NCI-H1092 (cell line): Measurements from ENCODE around the gene RASD1.
"Not testable (repeated sequence)": the region's sequence is repeated elsewhere in the genome, so short reads cannot be mapped to it uniquely, and the experiment has no call there.

Source experiments
- DNase-seq: peaks from one replicate; lab custom pipeline; 2025; lab: John Stamatoyannopoulos, UW

Gene RASD1

DNA sequence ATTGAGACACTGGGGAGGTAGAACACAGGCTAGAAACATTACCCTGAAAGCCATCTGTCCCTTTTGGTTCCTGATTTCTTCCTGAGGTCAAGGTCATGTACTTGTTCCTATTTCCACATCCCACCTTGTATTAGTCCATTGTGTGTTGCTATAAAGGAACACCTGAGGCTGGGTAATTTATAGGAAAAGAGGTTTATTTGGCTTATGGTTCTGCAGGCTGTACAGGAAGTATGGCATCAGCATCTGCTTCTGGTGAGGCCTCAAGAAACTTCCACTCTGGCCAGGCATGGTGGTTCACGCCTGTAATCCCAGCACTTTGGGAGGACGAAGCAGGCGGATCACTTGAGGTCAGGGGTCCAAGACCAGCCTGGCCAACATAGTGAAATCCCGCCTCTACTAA is 26.8 kb downstream of the RASD1 start:
- DNase-seq: no peak

DNA sequence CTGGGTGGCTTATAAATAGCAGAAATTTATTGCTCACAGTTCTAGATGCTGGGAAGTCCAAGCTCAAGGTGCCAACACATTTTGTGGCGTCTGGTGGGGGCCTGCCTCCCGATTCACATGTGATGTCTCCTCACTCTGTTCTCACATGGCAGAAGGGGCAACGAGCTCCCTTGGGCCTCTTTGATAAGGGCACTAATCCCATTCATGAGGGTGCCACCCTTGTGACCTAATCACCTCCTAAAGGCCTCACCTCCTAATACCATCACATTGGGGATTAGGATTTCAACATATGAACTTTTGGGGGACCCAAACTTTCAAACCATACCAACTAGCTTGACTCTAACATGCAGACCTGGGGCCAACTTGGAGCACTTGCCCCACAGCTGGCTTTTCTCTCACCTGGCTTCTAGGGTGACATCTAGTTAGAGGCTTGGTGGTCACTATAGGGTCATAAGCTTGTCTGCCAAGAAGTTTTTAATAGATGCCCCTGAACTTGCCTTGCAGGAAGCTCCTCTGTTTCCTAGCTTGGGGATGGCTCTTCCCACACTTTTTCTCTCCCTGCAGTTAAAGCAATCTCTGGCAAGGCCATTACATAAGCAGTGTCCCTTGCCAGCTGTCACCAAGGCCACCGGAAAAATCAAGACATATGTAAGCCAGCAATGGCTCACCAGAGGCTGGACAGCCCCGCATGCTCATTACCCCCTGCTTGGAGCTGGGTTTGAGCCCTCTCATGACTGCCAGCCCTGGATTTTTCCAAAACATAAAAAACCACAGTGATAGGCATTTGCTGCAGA is 27.8 kb downstream of the RASD1 start:
- DNase-seq: no peak

DNA sequence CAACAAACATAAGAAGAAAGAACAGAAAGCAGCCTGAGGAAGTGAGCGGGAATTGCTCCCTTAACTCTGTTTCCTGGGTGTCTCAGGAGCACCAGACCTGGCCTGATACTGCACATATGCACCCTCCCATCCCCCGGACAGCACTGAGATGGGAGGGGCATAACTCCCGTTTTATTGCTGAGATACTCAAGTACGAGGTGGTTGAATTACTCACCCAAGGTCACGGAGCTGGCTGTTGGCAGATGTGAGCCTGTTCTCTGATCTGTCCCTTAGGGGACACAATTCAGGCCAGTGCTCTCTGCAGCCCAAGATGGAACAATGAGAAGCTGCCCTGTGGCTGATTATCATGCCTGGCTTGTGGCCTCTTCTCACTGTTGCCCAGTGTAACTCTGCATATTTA is 28.5 kb downstream of the RASD1 start:
- no peak for DNase-seq

DNA sequence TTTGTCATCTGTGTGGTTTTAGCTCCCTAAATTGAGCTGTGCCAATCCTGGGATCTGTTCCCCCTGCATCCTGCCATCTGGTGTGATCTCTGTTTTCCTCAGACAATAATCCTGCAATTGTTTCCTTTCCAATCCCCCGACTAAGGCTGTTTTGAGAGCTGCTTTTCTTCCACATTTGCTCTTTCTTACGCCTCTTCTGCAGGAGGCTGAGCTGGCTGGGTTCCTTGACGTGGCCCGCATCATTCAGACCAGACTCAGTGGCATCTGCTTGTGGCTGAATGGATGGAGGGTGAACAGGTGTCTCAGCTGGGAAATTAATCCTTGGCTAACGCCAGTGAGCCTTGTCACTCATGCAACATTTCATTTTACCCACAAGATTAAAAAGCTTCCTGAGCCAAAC is 29.2 kb downstream of the RASD1 start:
- DNase-seq: no peak

DNA sequence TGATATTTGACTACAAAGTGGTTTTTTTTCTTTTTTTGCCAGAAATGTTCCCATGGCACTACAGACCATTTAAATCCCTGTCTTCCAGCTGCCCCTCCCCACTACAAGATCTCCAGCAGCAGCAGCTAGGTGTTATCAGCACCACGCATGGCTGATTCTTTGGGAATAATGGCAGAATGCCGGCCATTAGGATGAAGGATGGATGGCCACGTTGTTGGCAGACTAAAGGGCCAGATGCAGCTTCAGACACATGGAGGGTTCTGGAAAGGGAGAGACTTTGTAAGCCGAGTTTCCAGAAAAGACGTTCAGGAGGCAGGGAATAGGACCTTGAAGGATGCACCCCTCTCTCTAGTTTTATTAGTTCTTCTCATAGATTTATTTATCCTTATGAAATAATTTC is 29.7 kb downstream of the RASD1 start:
- DNase-seq: no peak

DNA sequence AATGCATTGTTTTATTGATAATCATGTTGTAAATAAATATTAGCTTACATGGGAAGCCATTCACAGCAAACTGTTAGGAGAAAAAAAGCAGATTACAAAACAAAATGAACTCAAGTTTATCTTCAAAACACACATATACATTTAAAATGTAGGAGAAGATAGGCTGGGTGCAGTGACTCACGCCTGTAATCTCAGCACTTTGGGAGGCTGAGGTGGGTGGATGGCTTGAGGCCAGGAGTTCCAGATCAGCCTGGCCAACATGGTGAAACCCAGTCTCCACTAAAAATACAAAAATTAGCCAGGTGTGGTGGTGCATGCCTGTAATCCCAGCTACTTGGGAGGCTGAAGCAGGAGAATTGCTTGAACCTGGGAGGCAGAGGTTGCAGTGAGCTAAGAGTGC is 30.3 kb downstream of the RASD1 start:
- DNase-seq: not testable (repeated sequence)

DNA sequence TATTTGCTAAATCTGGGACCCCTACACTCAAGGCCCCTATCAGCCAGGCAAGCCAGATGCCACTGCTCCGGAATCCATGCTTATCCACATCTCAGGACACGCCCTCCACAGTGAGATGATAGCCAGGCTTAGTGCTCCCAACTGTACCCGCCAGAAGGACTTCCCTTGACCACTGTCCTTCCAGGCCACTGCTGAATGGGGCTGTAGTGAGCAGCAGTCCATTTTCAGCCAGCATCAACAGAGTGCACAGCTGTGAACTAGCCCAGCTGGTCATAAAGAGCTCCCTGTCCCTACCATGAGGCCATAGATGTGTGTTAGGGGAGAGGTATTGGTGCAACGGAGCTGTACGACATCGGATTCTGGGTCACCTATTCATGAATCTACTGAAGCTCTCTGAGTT is 32.4 kb downstream of the RASD1 start:
- no peak for DNase-seq

DNA sequence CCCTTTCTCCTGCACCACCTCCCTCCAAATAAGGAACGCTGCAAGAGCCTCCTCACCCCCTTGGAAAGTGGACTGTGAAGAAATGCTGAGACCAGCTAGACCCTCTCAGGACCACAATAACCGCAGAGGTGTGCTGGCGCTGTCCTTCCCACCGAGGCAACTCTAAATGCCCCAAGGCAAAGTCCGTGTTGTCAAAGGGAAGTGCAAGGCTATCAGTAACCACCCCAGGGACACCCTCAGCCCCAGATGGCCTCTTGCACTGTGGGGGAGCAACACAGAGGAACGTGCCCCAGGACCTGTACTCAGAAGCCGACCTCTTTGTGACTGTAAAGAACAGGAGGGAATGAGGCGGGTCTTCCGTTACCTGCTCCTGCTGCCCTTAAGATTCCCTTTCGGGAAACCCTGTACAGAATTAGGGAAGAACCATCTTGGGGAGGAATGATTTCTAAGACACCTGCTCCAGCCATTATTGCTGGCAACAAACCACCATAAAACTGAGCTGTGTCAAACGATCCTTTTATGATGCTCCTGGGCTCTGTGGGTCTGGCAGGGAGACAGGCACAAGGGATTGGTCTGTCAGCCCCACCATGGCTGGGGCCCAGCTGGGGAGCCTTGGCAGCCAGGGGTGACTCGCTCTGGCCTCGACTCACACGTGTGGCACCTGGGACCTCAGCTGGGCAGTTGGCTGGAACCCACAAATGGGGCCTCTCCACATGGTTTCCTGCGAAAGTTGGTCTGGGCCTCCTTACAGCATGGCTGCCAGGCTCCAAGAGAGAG is 34.0 kb downstream of the RASD1 start:
- no peak for DNase-seq

DNA sequence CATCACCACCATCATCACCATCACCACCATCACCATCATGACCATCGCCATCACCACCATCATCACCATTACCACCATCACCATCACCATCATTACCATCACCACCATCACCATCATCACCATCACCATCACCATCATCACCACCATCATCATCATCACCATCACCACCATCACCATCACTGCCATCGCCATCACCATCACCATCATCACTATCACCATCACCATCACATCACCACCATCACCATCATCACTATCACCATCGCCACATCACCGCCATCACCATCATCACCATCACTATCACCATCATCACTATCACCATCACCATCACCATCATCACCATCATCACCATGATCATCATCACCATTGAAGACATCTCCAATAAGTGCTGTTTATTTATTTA is 36.2 kb downstream of the RASD1 start:
- DNase-seq: no peak

DNA sequence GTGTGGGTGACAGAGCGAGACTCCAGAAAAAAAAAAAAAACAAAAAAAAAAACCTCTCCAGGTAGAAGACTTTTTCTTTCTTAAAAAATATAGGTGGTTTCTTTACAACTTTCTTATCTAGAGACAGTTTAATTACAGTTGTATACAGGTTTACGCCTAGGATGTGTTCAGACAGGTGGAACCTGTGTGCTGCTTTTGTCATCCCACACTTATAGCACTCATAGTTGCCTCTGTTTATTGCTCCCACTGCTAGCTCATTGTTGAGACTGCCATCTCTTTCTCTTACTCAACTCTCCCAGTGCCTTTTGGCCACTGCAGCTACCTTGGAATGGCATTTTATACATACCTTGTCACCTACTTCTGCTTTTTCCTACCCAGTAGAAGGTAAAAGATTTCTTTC is 38.5 kb downstream of the RASD1 start:
- DNase-seq: no peak

DNA sequence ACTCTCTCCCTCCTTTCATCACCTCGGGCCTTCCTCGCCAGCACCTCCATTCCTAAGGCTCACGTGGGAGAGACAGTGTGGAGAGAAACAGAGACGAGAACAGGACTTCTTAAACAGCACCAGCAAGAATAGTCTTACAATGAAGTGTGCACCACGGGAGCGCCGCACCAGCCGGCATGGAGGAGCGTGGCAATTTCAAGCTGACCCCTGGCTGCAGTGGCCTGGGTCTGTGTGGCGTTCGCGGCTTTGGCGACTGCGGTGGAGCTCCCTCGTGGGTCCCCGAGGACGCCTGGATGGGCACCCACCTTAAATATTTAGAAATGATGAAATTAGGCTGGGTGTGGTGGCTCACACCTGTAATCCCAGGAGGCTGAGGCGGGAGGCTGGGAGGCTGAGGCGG is 39.9 kb downstream of the RASD1 start:
- no peak for DNase-seq

DNA sequence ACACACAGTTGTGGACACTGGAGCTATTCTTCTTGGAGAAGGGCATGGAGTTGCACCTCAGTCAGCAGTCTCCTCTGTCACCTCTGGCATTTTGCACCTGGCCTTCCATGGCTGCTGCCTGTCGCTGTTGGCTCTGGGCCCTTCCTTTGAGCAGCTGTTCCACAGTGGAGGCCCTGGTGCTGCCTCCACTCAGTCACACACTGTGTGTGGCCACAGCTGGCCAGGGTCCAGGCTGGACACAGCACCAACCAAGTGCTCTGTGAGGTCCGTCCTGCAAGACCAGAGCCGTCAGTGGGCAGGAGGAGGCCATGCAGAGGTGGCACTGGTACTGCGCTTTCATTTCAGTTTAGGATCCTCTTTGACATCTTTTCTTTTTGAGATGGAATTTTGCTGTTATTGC is 41.0 kb downstream of the RASD1 start:
- DNase-seq: no peak

DNA sequence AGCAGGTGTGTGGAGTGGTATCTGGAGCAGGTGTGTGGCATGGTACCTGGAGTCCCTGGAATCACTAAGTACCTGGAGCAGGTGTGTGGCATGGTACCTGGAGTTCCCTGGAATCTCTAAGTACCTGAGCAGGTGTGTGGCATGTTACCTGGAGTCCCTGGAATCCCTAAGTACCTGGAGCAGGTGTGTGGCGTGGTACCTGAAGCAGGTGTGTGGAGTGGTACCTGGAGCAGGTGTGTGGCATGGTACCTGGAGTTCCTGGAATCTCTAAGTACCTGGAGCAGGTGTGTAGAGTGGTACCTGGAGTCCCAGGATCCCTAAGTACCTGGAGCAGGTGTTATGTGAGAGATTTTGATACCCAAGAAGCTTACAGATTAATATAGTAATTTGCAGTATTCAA is 41.5 kb downstream of the RASD1 start:
- not testable (repeated sequence) for DNase-seq

DNA sequence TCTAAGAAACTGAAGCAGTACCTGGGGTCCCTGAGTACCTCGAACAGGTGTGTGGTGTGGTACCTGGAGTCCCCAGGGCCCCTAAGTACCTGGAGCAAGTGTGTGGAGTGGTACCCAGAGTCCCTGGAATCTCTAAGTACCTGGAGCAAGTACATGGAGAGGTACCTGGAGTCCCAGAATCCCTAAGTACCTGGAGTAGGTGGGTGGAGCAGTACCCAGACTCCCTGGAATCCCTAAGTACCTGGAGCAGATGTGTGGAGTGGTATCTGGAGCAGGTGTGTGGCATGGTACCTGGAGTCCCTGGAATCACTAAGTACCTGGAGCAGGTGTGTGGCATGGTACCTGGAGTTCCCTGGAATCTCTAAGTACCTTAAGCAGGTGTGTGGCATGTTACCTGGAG is 41.9 kb downstream of the RASD1 start:
- no peak for DNase-seq

DNA sequence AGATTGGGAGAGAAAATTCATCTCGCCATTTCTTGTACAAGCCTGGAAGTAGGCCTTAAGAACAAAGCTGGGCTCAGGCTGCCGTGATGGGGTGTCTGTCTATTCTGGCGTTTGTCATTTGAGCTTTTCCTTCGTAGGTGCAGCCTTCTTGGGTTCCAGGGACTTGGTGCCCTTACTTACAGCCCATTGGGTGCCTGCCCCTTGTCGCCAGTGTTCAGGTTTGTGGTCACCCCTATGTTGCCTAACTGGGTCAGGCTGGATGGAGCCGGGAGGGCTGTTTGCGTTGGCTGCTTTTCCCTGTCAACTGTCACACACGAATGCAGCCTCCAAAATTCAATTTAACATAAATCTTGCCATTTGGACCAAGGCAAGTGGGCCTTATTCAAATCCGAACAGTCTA is 43.1 kb downstream of the RASD1 start:
- DNase-seq: no peak

DNA sequence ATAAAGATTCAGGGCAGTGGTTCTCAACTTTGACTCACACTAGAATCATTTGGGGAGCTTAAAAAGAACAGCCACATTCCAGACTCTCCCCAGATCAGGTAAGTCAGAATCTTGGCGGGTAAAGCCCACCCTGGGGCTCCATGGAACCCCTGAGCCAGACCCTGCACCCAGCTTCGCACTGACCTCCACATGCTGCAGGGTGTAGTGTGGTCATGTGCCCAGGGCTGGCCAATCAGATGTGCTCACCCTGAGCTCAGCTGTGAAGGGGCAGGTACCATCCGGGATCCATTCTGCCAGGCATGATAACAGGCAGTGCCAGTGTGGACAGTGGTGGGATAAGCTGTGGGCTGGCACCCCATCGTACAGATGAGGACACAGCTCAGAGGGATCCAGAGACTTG is 47.5 kb downstream of the RASD1 start:
- DNase-seq: no peak

DNA sequence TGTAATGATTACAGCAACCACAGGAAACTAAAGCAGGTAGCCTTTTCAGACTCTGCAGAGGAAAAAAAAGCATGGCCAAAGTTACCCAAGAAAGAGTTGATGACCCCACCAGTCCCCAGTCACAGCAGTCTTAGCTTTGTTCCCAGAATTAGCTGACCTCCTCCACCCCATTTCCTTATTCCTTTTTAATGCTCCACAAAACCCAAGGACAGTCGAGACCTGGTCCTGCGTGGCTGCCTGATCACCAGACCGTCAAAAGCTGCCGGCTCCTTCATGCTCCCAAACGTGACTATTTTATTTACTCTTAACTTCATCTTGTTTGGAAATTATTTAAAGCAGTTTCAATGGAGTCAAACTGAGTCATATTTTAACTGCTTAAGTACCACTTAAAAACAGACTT is 48.1 kb downstream of the RASD1 start:
- no peak for DNase-seq

DNA sequence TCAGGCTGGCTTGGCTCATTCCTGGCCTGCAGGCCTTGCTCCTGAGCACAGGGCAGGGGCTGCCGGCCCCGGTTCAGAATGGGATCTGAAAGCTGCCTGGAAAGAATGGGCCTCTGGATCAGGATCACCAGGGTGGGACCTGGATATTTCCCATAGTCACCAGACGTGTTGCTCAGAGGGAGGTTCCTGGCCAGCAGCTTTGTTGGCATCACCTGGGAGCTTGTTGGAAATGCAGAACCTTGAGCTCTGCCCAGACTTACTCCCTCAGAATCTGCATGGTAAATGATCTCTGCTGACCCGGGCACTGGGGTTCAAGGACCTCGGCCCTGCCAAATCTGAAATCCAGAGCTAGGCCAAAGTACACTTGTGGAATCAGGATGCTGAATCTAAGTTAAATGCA is 48.9 kb downstream of the RASD1 start:
- DNase-seq: no peak

DNA sequence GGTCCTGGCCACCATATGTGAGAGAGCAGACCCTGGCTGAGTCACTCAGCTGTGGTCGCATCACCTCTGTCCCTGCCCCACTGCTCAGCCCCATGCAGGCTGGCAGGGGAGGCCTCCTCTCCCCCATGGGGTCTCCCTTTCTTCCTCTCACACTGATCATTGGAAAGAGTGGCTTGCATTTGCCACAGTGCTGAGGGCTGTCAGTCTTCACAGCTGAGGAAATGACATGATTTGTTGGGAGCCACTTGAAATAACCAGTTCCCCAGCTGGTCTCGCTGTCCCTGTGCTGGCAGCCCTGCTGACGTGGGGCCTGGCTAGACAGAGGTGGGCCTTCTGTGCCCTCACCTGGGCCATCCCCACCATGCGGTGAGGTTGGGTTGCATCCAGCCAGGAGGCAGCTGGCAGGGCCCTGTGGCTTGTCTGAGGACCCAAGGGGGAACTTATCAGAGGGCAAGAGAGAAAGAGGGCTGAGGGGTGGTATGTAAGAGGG is 49.5 kb downstream of the RASD1 start:
- DNase-seq: no peak

DNA sequence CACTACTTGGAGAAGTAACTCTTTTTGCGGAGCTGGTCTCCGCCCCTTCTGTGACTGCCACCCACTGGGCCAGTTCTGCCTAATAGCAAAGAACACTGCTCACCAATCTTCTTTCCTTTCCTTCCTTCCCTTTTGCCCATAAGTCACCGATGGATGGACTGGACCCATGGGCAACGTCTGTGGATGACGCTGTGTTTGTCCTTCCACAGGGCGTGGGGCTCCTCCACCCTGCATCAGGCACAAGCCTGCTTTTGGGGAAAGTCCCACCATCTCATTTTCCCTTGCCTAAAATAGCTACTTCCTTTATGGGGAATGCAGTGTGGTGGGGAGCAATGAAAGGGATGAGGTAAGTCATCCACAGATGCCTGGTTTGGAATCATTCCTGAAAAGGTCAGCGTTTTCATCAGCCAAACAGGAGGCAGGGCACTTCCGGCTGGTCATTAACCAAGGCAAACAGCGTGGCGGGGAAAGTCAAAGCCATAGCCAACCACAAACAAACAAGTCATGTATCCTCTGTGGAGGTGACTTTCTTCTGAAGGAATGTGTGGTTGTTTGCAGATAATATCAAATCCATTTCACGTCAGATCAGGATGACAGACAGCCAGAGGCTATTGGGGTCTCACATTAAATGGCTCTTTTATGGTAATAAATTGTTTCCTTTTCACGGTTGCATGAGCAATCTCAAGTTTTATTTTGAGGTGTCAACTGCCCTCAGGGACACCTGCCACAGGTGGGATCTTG is 50.1 kb downstream of the RASD1 start:
- DNase-seq: no peak

DNA sequence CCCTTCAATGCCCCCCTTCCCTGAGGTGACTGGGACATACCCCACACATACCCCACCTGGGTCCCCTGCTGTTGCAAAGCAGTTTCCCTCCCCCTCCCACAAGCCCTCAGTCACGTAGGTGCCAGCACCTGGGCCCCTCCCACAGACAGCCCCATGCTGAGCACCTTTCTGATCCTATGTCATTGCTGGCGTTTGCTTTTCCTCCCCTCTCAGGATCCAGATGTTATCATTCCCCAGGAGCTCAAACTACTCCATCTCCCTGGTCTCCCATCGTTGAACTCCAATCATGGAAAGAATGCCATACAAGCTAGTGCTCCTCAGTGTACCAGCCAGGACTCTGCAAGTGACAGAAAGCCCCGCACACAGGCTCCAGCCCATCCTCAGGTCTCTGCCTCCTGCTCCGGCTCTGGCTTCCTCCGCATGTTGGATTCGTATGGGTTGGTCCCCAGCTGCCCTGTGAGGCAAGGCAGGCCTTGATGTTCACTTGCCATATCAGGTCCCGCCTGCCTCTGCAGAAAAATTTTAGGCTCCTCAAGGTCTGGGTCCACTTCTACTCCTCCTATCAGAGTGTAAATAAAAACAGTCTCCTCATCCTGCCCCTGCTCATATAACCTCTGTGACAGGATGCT is 50.8 kb downstream of the RASD1 start:
- no peak for DNase-seq
